ENCODE measurements around the gene OIT3.

OIT3 gene

GRCh38 chr10:72954230-72954595 lies 60.7 kb downstream of the OIT3 start:
- no peak for DNase-seq

DNA sequence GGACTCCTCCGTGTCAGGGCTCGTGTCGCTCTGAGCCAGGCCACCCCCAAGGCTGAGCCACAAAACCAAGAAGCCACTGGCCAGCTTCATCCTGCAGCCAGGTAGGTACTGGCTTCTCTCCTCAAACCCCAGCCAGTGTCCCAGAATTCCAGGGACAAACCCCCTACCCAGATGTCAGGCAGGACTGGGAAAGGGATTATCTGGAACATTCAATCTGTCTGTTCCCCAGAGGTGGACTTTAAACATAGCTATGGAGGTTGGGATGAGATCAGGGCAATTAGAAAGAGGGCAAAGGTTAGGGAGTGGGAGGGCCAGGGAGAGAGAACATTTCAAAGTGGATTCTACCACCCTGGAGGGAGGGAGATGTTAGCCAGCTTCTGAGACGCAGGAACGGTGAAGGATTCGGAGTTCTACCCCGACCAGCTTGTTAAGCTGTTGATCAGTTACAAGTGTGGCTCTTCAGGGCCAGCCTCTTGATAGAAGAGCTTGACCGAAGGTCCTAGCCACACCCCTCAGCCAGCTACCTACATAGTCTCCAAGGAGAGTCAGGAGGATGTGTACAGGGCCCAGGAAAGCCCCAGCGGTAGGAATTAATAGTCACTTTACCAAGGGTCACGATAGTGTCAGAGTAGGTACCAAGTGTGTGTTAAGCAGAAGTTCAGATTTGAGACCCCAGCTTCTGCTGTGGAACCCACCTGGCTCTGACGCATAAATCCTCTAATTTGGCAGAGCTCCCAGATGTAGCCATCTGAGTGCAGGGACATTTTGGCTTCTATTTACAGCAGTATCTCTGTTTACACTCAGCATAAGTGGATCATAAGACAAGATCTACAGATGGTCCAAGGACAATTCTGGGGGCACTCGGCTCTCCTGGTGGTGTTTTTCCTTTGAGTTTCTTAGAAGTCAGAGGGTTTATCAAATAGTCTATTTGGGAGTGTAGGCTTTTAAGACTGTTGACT lies 61.3 kb downstream of the OIT3 start, which contains the start of gene PLA2G12B:
Gene PLA2G12B, minus strand, starts transcription at position 211 of the 959 bp plus-strand sequence. Its CDS starts 121 bp downstream, at position 90.
- no peak for DNase-seq

- no peak for DNase-seq
These were observed 62.5 kb downstream of the OIT3 start for GRCh38 chr10:72956001-72956400.

- DNase-seq = no peak
These were observed 83.3 kb downstream of the OIT3 start for GRCh38 chr10:72976886-72977285.

DNA sequence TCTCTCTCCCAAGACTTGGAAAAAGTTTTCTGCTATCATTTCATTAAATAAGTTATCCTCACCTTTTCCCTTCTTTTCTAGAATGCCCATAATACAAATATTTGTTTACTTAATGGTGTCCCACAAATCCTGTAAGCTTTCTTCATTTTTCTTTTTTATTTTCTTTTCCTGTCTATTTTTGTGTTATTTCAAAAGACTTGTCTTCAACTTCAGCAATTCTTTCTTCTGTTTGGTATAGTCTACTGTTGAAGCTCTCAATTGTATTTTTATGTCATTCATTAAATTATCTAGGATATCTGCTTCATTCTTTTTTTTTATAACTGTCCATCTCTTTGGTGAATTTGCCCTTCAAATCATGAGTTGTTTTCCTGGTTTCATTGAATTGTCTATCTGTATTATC lies 86.2 kb downstream of the OIT3 start:
- DNase-seq = no peak

GRCh38 chr10:72980348-72980747 lies 86.8 kb downstream of the OIT3 start:
- no peak for DNase-seq

GRCh38 chr10:72981028-72981881 lies 87.7 kb downstream of the OIT3 start:
- DNase-seq = no peak

GRCh38 chr10:72981882-72982529 lies 88.5 kb downstream of the OIT3 start:
- no peak for DNase-seq
